ENCODE results near the gene LYSMD1. TPM values are rescaled to one million over a fixed set of nuclear protein-coding genes. Genes with fewer than 3 reads are reported as not detected.
"Not testable (repeated sequence)": the region's sequence is repeated elsewhere in the genome, so short reads cannot be mapped to it uniquely, and the experiment has no call there.

The LYSMD1 gene, protein sequence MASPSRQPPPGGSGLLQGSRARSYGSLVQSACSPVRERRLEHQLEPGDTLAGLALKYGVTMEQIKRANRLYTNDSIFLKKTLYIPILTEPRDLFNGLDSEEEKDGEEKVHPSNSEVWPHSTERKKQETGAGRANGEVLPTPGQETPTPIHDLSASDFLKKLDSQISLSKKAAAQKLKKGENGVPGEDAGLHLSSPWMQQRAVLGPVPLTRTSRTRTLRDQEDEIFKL
- 9.3 to 10.0 TPM (median 9.9 TPM) in 3 replicates for total RNA-seq
- long read RNA-seq, result 0 reads

DNA sequence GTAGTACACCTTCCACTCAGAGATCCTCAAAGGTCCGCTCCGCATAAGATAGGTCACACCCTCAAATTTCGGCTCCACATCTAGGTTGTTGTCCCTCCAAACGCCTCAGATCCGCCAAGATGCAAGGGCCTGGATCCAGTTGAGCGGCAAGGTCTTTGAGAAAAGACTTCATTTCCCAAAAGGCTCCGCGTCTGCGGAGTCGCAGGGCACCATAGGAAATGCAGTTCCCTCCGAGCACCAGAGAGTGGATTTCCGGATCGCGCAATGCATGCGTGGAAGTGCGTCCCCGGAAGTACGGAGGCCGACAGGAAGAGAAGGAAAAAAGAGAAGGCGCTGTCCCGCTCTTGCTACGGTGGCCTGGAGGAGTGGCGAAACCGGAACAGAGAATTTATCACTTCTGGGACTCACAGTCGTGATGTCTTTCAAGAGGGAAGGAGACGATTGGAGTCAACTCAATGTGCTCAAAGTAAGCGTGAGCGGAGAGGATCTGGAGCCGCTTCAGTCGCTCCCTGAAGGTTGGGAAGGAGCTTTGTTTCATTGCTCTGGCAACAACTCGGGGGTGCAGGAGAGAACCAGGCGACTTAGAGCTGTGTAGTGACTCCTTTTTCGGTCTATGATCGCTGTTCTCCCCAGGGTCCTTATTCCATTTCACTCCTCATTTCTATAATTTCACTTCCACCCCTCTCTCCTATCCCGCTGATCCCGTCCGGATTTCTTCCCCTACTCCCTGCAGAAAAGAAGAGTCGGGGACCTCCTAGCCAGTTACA lies at the start of gene LYSMD1, which contains the start of gene SCNM1:
Gene LYSMD1, minus strand, starts transcription at position 165 of the 767 bp plus-strand sequence. CDS start 644 bp downstream, outside the sequence.
Gene SCNM1, plus strand, starts transcription at position 407 of the 767 bp plus-strand sequence. Its CDS starts 9 bp downstream, at position 416.
- Mint-ChIP-seq H3K4me1 (ENCODE audit: low read depth) (peaks cover 34% of the 10 kb centered on the region), H3K4me3 (ENCODE audit: unreplicated experiment) (peak within 1 kb of the TSS; percentile 97), H3K27me3 (ENCODE audit: low read depth) (no peaks in the 10 kb centered on the region), H3K27ac (ENCODE audit: unreplicated experiment) (peak within 1 kb of the TSS; percentile 99), H3K36me3 (ENCODE audit: low read depth) (peaks cover 15% of the 10 kb centered on the region), H3K9me3 (ENCODE audit: low read depth) (no peaks in the 10 kb centered on the region)
- TF ChIP-seq, protein P1, sequence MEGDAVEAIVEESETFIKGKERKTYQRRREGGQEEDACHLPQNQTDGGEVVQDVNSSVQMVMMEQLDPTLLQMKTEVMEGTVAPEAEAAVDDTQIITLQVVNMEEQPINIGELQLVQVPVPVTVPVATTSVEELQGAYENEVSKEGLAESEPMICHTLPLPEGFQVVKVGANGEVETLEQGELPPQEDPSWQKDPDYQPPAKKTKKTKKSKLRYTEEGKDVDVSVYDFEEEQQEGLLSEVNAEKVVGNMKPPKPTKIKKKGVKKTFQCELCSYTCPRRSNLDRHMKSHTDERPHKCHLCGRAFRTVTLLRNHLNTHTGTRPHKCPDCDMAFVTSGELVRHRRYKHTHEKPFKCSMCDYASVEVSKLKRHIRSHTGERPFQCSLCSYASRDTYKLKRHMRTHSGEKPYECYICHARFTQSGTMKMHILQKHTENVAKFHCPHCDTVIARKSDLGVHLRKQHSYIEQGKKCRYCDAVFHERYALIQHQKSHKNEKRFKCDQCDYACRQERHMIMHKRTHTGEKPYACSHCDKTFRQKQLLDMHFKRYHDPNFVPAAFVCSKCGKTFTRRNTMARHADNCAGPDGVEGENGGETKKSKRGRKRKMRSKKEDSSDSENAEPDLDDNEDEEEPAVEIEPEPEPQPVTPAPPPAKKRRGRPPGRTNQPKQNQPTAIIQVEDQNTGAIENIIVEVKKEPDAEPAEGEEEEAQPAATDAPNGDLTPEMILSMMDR (IDR thresholded peaks at IDR 0.05), result no peak
- peak; percentile 98 for DNase-seq (ENCODE audit: low spot score)

DNA sequence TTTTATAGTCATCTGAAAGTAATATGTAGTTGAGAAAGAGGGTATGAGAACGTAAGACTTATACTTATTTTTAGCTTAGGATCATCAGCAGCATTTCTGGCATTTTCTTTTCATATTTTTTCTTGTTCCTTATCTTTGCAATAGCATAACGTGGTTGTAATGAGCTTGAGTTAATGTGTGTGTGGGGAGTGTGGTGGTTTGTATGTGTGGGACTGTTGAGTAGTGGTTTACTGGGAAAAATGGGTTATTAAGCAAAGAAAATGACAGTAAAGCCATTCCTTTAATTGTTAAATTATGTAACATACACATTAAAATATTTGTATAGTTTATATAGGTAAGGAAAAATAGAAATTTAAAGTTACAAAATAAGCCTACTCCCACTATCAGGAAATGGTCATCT lies 47.9 kb upstream of the LYSMD1 start:
- H3K4me3 Mint-ChIP-seq (ENCODE audit: unreplicated experiment), result no peak overlapping the region
- H3K27ac Mint-ChIP-seq (ENCODE audit: unreplicated experiment), result peak overlapping the region; percentile 24
- TF ChIP-seq, protein P1 (IDR thresholded peaks at IDR 0.05), result no peak
- peaks cover 18% of the 10 kb centered on the region for H3K36me3 Mint-ChIP-seq (ENCODE audit: low read depth)
- H3K4me1 Mint-ChIP-seq (ENCODE audit: low read depth), result peaks cover 19% of the 10 kb centered on the region
- H3K9me3 Mint-ChIP-seq (ENCODE audit: low read depth), result no peaks in the 10 kb centered on the region
- no peak for DNase-seq (ENCODE audit: low spot score)
- no peaks in the 10 kb centered on the region for H3K27me3 Mint-ChIP-seq (ENCODE audit: low read depth)

DNA sequence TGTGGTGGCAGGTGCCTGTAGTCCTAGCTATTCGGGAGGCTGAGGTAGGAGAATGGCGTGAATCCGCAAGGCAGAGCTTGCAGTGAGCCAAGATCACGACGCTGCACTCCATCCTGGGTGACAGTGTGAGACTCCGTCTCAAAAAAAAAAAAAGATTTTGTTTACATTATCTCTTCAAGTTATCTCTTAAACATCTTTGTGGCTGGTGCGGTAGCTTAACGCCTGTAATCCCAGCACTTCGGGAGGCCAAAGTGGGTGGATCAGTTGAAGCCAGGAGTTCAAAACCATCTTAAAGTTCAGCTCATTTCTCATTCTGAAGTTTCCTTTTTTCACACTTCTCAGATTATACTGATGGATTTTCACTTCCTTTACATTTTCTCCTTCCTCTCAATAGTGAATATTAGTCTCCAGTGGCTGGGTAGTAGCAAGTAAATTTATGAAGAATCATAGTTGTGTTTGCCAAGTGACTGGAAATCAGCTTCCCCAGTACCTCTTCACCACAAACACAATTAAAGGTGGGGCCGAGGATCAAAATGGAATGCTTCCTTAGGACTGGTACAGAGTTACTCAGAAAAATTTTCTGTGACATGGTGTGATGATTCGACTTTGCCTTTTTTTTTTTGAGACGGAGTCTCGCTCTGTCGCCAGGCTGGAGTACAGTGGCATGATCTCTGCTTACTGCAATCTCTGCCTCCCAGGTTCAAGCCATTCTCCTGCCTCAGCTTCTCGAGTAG lies 46.4 kb upstream of the LYSMD1 start:
- peak; percentile 14 for DNase-seq (ENCODE audit: low spot score)
- Mint-ChIP-seq H3K4me3 (ENCODE audit: unreplicated experiment) (no peak overlapping the region), H3K27ac (ENCODE audit: unreplicated experiment) (peak overlapping the region; percentile 75), H3K9me3 (ENCODE audit: low read depth) (no peaks in the 10 kb centered on the region), H3K4me1 (ENCODE audit: low read depth) (peaks cover 20% of the 10 kb centered on the region), H3K36me3 (ENCODE audit: low read depth) (peaks cover 18% of the 10 kb centered on the region), H3K27me3 (ENCODE audit: low read depth) (no peaks in the 10 kb centered on the region)
- TF ChIP-seq, protein P1 (IDR thresholded peaks at IDR 0.05), result no peak

DNA sequence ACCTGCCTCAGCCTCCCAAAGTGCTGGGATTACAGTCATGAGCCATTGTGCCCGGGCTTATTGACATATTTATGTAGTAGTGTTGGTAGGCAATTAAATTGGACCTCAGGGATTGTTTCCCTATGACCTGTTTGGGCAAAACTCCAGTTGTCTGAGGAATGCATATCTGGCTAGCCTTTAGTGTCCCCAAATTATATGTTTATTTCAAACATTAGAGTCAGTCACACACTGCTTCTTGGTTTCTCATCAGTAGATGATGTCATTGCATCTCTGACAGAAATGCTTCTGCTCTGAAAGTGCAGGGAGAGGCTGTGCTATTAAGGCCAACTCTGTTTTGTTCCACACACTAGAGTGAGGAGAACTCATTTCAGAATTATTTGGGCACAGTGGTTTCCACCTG lies 45.1 kb upstream of the LYSMD1 start:
- DNase-seq (ENCODE audit: low spot score), result no peak
- Mint-ChIP-seq H3K36me3 (ENCODE audit: low read depth) (peaks cover 18% of the 10 kb centered on the region), H3K9me3 (ENCODE audit: low read depth) (no peaks in the 10 kb centered on the region), H3K4me3 (ENCODE audit: unreplicated experiment) (no peak overlapping the region), H3K4me1 (ENCODE audit: low read depth) (peaks cover 24% of the 10 kb centered on the region), H3K27me3 (ENCODE audit: low read depth) (no peaks in the 10 kb centered on the region), H3K27ac (ENCODE audit: unreplicated experiment) (peak overlapping the region; percentile 49)
- TF ChIP-seq, protein P1 (IDR thresholded peaks at IDR 0.05), result no peak

DNA sequence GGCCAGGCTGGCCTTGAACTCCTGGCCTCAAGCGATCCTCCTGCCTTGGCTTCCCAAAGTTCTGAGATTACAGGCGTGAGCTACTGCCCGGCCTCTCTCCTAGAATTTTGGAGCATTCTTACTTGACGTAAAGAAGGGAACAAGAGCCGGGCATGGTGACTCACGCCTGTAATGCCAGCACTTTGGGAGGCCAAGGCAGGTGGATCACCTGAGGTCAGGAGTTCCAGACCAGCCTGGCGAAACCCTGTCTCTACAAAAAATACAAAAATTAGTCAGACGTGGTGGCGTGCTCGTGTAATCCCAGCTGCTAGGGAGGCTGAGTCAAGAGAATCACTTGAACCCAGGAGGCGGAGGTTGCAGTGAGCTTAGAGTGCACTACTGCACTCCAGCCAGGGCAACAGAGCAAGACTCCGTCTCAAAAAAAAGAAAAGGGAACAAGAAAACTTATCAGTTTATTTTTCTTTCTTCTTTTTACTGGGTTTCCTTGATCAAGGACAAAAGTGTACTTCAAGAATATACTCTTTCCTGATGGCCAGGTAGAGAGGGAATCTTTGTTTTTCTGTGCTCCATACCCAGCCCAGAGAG lies 39.8 kb upstream of the LYSMD1 start:
- H3K27me3 Mint-ChIP-seq (ENCODE audit: low read depth); H3K9me3 Mint-ChIP-seq (ENCODE audit: low read depth); DNase-seq (ENCODE audit: low spot score); H3K4me3 Mint-ChIP-seq (ENCODE audit: unreplicated experiment): not testable (repeated sequence)
- Mint-ChIP-seq H3K27ac (ENCODE audit: unreplicated experiment) (peak overlapping the region; percentile 49), H3K36me3 (ENCODE audit: low read depth) (peaks cover 13% of the 10 kb centered on the region), H3K4me1 (ENCODE audit: low read depth) (peaks cover 32% of the 10 kb centered on the region)

Data from chondrocyte (in vitro differentiated cells).